Sigmoid colon (tissue), 7 donors: ENCODE results near the gene MSANTD1. TPM values are rescaled to one million over a fixed set of nuclear protein-coding genes. Genes with fewer than 3 reads are reported as not detected.

Experiments used
- DNase-seq: peaks from one replicate; pipeline ENCODE4 v3.0.0-alpha.2; 2019
- H3K27ac ChIP-seq, 4 donors: fragments of 200-600 bp; sonication (generic); one replicate each; pipeline ENCODE4 v1.5.1; 2016 to 2019; ENCODE audit warnings: mild to moderate bottlenecking in 1 of 4
- H3K27me3 ChIP-seq, 3 donors: fragments of 200-600 bp; sonication (generic); one replicate each; pipeline ENCODE4 v1.5.1; 2019; ENCODE audit warnings: mild to moderate bottlenecking in 1 of 3
- H3K36me3 ChIP-seq, 4 donors: fragments of 200-600 bp; sonication (generic); one replicate each; pipeline ENCODE4 v1.5.1; 2016 to 2019
- H3K4me1 ChIP-seq, 4 donors: fragments of 200-600 bp; sonication (generic); one replicate each; pipeline ENCODE4 v1.5.1; 2017 to 2019
- H3K4me3 ChIP-seq, 4 donors: fragments of 200-600 bp; sonication (generic); one replicate each; pipeline ENCODE4 v1.5.1; 2017 to 2019; ENCODE audit warnings: mild to moderate bottlenecking in 2 of 4, moderate library complexity in 1 of 4
- H3K9me3 ChIP-seq, 4 donors: fragments of 200-600 bp in 3 of 4; sonication (generic) in 3 of 4; one replicate each; pipeline versions ENCODE4 v1.5.1 to v1.6.1; 2013 to 2019
- EP300 ChIP-seq, 4 donors: sonication (generic); formaldehyde crosslinking; IDR thresholded peaks; one replicate each; pipeline ENCODE4 v1.6.1; 2017; ENCODE audit warnings: antibody characterized with exemption in 4 of 4
- POLR2A ChIP-seq, 2 donors: fragments of 450-650 bp; IDR thresholded peaks; one replicate each; pipeline ENCODE4 v1.6.1; 2016; ENCODE audit warnings: antibody characterized with exemption in 2 of 2, mild to moderate bottlenecking in 2 of 2, moderate library complexity in 2 of 2
- POLR2AphosphoS5 ChIP-seq, 4 donors: sonication (generic); formaldehyde crosslinking; IDR thresholded peaks; one replicate each; pipeline ENCODE4 v1.6.1; 2017; ENCODE audit warnings: antibody characterized with exemption in 4 of 4
- WGBS, 2 donors: extraction: QIAGEN DNeasy Blood & Tissue Kit; methylation state at CpG; one replicate each; pipeline ENCODE4 v1.1.7; 2013; 5-methylcytosine and 5-hydroxymethylcytosine counted together
- intact Hi-C: fragments of 100-400 bp; cut with DNase I; formaldehyde crosslinking; loops from one replicate; pipeline ENCODE4 v1.15.1; 2023
- polyA plus RNA-seq, 3 donors: library from polyadenylated mRNA; stranded (reverse); fragments of 200-250 nt; gene quantifications; one replicate each; pipeline ENCODE4 v1.2.3, GENCODE V29; 2013
- total RNA-seq, 4 donors: library from RNA; depleted of rRNA; stranded (reverse); fragments of >200 nt; gene quantifications; one replicate each; pipeline ENCODE4 v1.1.0, GENCODE V29; 2016
- TF ChIP-seq, protein P1 (sequence below), 4 experiments: fragments of 450-650 bp in 3 of 4; fragments of 200-600 bp in 1 of 4; IDR thresholded peaks; one replicate each; pipeline ENCODE4 v1.5.1; 2016 to 2019; ENCODE audit warnings: antibody characterized with exemption in 4 of 4, mild to moderate bottlenecking in 3 of 4, moderate library complexity in 2 of 4
- donor health status: healthy with polysubstance abuse.
- donor health status: Bipolar disorder and iron deficiency.
- donor health status: healthy.

Gene MSANTD1
- total and polyA plus RNA-seq, 7 donors, result under 0.01 to 1.2 (median 0.40) TPM; not detected in 1

DNA sequence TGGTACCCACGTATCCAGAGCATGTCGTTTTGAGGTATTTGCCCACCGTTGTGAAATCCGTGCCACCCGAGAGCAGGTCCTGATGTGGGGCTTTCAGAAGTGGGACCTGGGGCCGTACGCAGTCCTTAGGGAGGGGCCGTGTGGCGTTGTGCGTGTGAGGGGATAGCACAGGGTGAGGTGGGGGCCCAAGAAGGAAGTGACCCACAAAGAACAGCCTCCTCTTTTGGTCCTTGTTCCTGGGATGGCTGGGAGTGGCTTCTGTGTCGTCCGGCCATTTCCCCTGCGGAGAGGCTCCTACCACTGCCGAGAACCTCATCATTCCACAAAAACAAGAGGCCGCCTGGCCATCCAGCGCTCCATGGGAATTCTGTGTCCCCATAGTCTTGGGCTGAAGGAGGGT, 17.0 kb upstream of the MSANTD1 start:
- no peak overlapping the region for H3K4me3 ChIP-seq
- no peak for TF ChIP-seq EP300 (IDR thresholded peaks at IDR 0.05)
- TF ChIP-seq, protein P1, sequence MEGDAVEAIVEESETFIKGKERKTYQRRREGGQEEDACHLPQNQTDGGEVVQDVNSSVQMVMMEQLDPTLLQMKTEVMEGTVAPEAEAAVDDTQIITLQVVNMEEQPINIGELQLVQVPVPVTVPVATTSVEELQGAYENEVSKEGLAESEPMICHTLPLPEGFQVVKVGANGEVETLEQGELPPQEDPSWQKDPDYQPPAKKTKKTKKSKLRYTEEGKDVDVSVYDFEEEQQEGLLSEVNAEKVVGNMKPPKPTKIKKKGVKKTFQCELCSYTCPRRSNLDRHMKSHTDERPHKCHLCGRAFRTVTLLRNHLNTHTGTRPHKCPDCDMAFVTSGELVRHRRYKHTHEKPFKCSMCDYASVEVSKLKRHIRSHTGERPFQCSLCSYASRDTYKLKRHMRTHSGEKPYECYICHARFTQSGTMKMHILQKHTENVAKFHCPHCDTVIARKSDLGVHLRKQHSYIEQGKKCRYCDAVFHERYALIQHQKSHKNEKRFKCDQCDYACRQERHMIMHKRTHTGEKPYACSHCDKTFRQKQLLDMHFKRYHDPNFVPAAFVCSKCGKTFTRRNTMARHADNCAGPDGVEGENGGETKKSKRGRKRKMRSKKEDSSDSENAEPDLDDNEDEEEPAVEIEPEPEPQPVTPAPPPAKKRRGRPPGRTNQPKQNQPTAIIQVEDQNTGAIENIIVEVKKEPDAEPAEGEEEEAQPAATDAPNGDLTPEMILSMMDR (IDR thresholded peaks at IDR 0.05), result no peak
- no peak for TF ChIP-seq POLR2AphosphoS5 (IDR thresholded peaks at IDR 0.05)
- DNase-seq, result no peak
- peaks cover 36 to 83% (median 69%) of the 10 kb centered on the region in 4 donors for H3K36me3 ChIP-seq
- intact Hi-C loops, result no loop called here
- no peaks in the 10 kb centered on the region for H3K9me3 ChIP-seq
- H3K27ac ChIP-seq, result no peak overlapping the region
- WGBS, 2 donors, result 95 to 96% methylated on average over 16 of the region's 16 CpGs
- peaks cover 0 to 8% (median 7%) of the 10 kb centered on the region in 4 donors for H3K4me1 ChIP-seq
- no peaks in the 10 kb centered on the region for H3K27me3 ChIP-seq

DNA sequence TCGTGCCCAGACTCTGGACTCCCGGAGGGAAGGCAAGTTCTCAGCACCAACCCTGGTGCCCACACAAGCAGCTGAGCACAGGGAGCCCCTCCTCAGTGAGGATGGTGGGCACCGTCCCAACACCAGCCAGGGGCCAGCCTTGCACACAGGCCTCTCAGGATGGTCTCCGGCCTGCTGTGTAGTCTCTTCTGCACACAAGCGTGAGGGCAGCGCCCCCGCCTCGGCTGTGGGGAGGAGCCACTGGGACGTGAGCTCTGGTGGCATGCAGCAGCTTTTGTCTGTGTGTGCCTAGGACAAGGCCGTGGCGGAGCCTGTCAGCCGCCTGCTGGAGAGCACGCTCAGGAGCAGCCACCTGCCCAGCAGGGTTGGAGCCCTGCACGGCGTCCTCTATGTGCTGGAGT, 16.1 kb upstream of the MSANTD1 start:
- intact Hi-C loops, result no loop called here
- Histone ChIP-seq H3K27me3 (no peaks in the 10 kb centered on the region), H3K36me3 (peaks cover 36 to 90% (median 69%) of the 10 kb centered on the region in 4 donors), H3K4me1 (peaks cover 0 to 6% (median 4%) of the 10 kb centered on the region in 4 donors), H3K9me3 (no peaks in the 10 kb centered on the region), H3K27ac (no peak overlapping the region), H3K4me3 (no peak overlapping the region)
- no peak for DNase-seq
- WGBS, 2 donors, result 94 to 97% methylated on average over 15 of the region's 15 CpGs
- TF ChIP-seq POLR2AphosphoS5 (IDR thresholded peaks at IDR 0.05) (no peak), EP300 (IDR thresholded peaks at IDR 0.05) (no peak)
- TF ChIP-seq, protein P1 (IDR thresholded peaks at IDR 0.05), result no peak

DNA sequence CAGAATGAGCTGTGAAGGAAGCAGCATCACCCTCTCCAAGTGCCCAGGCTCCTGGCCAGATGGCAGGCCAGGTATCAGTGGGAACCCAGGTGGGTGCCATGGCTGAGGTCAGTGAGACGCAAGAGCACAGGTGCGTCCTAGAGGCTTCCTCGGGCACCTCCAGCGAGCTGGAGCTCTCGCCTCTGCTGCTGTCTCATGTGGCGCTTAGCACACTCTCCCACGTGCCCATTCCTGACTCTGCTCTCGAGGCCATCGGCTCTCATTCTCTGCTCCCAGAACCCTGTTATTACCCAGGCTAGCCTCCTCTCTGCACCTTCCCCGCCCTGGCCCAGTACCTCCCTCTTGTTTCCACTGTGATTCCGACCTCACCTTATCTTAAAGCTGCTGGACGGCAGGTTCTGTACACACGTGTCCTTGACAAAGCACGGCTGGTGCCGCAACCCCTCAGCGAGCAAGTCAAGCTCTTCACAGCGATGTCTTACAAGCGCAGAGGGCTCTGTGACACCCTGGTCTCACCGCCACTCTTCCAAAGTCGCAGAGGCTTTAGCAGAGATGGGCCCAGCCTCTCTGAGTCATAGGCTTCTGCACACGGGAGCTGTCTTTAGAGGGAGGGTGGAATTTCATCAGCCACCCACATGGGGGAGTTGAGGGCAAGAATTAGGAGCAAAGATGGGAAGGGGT, 15.4 kb upstream of the MSANTD1 start:
- no peaks in the 10 kb centered on the region for H3K4me1 ChIP-seq
- TF ChIP-seq POLR2AphosphoS5 (IDR thresholded peaks at IDR 0.05) (no peak), POLR2A (IDR thresholded peaks at IDR 0.05) (no peak), EP300 (IDR thresholded peaks at IDR 0.05) (no peak)
- TF ChIP-seq, protein P1 (IDR thresholded peaks at IDR 0.05), result no peak
- H3K27me3 ChIP-seq, result no peaks in the 10 kb centered on the region
- H3K27ac ChIP-seq, result no peak overlapping the region
- DNase-seq, result no peak
- H3K9me3 ChIP-seq, result no peaks in the 10 kb centered on the region
- no peak overlapping the region for H3K4me3 ChIP-seq
- intact Hi-C loops, result no loop called here
- WGBS, 2 donors, result 91 to 94% methylated on average over 21 of the region's 21 CpGs
- peaks cover 36 to 97% (median 72%) of the 10 kb centered on the region in 4 donors for H3K36me3 ChIP-seq

DNA sequence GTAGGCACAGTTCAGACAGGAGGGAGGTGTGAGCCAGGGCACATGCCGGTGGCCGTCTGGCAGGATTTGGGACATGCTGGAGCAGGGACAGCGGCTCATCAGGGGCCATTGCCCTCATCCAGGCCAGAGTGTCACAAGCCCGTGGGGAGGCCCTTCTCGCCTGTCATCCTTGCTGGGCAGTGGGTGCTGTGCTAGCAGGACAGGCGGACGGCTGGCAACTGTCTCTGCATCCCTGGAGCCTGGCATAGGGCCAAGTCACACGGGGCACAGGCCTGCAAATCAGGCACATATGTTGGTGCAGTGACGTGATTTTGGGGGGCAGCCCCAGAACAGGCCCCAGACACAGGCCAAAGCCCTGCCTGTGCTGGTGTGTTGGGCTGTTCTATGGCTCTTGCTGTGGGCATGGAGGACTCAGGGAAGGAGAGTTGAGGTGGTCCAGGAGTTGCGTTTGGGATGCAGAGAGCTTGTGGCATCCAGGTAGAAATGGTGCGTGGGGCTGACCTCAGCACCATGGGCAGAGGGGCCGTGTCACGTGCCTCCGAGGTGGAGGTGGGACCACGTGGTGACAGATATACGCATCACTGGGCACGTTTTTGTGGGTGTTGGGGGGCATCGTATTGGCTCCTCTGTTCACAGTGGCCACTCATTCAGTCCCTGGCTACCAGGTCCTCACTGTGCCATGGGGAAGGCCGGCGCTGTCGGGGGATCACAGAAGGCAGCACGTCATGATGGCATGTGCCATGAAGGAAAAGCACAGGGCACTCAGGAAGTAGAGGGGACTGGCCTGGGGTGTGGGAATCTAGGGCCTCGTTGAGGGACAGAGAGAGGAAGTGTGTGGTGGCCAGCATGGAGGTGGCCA, 14.6 kb upstream of the MSANTD1 start:
- Histone ChIP-seq H3K4me1 (no peaks in the 10 kb centered on the region), H3K36me3 (peaks cover 31 to 97% (median 72%) of the 10 kb centered on the region in 4 donors), H3K9me3 (no peaks in the 10 kb centered on the region), H3K27me3 (no peaks in the 10 kb centered on the region), H3K27ac (no peak overlapping the region), H3K4me3 (no peak overlapping the region)
- no peak for TF ChIP-seq POLR2A (IDR thresholded peaks at IDR 0.05)
- TF ChIP-seq POLR2AphosphoS5 (IDR thresholded peaks at IDR 0.05), result no peak
- TF ChIP-seq EP300 (IDR thresholded peaks at IDR 0.05), result no peak
- TF ChIP-seq, protein P1 (IDR thresholded peaks at IDR 0.05), result no peak
- DNase-seq, result no peak
- intact Hi-C loops, result no loop called here
- 90 to 92% methylated on average over 23 of the region's 23 CpGs for WGBS, 2 donors
